Esophagus squamous epithelium (tissue), 4 donors: ENCODE results near the gene KCTD2.

Experiments
- POLR2A ChIP-seq, 4 donors: fragments of 450-650 bp; IDR thresholded peaks; one replicate each; pipeline ENCODE4 v1.6.1; 2017; ENCODE audit warnings: antibody characterized with exemption in 4 of 4, mild to moderate bottlenecking in 4 of 4, moderate library complexity in 3 of 4
- TF ChIP-seq, protein P1 (sequence below), 6 experiments: fragments of 450-650 bp in 4 of 6; fragments of 200-600 bp in 2 of 6; sonication (generic) in 2 of 6; IDR thresholded peaks; one replicate each; pipeline ENCODE4 v1.5.1; 2016 to 2019; ENCODE audit warnings: antibody characterized with exemption in 6 of 6, mild to moderate bottlenecking in 4 of 6, moderate library complexity in 4 of 6

- TF ChIP-seq, protein P1, sequence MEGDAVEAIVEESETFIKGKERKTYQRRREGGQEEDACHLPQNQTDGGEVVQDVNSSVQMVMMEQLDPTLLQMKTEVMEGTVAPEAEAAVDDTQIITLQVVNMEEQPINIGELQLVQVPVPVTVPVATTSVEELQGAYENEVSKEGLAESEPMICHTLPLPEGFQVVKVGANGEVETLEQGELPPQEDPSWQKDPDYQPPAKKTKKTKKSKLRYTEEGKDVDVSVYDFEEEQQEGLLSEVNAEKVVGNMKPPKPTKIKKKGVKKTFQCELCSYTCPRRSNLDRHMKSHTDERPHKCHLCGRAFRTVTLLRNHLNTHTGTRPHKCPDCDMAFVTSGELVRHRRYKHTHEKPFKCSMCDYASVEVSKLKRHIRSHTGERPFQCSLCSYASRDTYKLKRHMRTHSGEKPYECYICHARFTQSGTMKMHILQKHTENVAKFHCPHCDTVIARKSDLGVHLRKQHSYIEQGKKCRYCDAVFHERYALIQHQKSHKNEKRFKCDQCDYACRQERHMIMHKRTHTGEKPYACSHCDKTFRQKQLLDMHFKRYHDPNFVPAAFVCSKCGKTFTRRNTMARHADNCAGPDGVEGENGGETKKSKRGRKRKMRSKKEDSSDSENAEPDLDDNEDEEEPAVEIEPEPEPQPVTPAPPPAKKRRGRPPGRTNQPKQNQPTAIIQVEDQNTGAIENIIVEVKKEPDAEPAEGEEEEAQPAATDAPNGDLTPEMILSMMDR (IDR thresholded peaks at IDR 0.05) = no peak
- no peak for TF ChIP-seq POLR2A (IDR thresholded peaks at IDR 0.05)
These were observed 55.4 kb downstream of the KCTD2 start for GRCh38 chr17:75102385-75102821.
